AG09319 (cell line): ENCODE results near the gene PTGFR.

Source experiments
- DNase-seq: peaks from one replicate; pipeline ENCODE4 v3.0.0-alpha.2; 2010; ENCODE audit warnings: low read depth; ENCODE audit errors: extremely low read depth
- TF ChIP-seq, protein P1 (sequence below): IDR thresholded peaks from 2 replicates; pipeline ENCODE4 v1.5.1; 2011; ENCODE audit warnings: low read depth, mild to moderate bottlenecking, inconsistent platforms, low read length, moderate library complexity

PTGFR gene

DNA sequence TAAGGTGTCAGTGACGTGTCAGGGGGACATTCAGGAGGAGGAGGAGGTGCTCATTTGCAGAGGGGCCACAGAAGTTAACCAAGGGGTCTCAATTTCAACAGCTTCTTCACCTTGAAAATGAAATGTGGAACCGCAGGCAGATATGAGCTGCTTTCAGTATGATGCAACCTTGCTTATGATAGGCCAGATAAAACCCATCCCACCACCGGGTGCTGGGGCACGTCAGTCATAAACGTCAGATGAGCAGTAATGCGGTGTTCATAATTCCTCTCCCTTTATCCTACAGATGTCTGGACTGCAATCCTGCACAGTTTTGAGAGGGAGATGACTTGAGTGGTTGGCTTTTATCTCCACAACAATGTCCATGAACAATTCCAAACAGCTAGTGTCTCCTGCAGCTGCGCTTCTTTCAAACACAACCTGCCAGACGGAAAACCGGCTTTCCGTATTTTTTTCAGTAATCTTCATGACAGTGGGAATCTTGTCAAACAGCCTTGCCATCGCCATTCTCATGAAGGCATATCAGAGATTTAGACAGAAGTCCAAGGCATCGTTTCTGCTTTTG is 1.7 kb downstream of the PTGFR start:
- TF ChIP-seq, protein P1, sequence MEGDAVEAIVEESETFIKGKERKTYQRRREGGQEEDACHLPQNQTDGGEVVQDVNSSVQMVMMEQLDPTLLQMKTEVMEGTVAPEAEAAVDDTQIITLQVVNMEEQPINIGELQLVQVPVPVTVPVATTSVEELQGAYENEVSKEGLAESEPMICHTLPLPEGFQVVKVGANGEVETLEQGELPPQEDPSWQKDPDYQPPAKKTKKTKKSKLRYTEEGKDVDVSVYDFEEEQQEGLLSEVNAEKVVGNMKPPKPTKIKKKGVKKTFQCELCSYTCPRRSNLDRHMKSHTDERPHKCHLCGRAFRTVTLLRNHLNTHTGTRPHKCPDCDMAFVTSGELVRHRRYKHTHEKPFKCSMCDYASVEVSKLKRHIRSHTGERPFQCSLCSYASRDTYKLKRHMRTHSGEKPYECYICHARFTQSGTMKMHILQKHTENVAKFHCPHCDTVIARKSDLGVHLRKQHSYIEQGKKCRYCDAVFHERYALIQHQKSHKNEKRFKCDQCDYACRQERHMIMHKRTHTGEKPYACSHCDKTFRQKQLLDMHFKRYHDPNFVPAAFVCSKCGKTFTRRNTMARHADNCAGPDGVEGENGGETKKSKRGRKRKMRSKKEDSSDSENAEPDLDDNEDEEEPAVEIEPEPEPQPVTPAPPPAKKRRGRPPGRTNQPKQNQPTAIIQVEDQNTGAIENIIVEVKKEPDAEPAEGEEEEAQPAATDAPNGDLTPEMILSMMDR: no peak
- DNase-seq: no peak

DNA sequence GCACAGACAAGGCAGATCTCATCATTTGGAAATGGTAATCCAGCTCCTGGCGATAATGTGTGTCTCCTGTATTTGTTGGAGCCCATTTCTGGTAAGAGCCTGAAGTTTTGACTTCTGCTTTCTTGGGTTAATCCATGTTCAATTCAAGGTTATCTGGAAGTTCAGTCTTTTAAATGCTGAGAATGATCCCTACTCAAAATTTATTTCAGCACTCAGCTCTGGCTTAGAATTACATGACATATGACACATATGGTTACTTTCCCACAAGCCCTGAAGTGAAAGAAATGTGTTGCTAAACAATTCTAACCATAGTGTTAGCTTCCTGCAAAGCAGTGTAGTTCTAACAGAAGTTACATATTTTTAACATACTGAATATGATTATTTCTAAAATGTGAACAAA is 2.7 kb downstream of the PTGFR start:
- DNase-seq: no peak
- TF ChIP-seq, protein P1: no peak

DNA sequence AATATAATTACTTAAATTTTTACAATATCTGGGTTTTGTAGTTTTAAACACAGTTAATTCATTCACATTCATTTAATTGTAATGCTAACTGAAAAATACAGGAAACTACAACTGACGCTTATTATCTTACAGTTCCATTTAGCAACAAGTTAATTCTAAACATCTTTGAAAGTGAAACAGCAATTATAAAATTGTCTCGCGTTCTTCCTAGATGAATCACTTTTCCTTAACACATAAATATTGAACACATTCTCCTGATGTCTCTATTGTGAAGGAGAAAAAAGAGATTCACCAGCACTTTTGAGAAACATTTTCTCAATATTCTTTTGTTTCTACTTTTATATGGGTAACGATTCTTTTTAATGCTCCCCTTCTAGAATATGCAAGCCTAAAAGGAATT is 6.4 kb downstream of the PTGFR start:
- DNase-seq: no peak
- TF ChIP-seq, protein P1: no peak

DNA sequence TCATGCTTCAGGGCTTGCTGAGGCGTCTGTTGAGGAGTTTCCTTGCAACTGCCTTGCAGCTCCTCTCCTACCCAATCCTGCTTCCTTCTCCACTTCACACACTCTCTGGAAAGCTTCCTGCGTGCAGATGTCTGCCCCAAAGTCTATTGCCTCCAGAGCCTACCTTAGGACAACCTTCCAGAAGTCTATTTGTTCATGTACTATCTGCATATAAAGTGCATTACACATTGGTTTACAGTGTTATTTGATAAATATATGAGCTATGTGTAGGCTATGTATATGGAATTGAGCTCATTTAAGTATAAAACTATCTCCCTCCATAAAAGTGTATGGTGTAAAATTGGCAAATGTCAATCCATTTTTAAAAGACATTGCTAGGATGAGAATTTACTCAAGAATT is 9.8 kb downstream of the PTGFR start:
- DNase-seq: no peak
- TF ChIP-seq, protein P1: no peak

DNA sequence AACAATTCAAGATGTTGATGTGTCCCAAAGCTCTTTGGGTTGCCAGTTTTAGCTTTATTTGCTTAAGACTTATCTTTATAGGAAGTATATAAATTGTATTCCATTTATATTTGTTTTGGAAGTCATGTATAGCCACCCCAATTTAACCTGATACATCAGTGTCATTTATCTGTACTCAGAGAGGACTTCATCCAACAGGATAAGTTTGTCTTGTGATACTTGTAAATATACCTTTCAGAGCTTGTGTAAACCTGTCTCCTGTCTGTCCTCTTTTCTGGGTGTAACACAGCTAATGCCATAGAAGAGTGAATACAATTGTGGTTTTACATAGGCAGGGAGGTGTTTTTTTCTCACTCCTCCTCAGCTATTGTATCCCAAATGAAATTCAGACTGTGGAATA is 10.4 kb downstream of the PTGFR start:
- TF ChIP-seq, protein P1: no peak
- no peak for DNase-seq

DNA sequence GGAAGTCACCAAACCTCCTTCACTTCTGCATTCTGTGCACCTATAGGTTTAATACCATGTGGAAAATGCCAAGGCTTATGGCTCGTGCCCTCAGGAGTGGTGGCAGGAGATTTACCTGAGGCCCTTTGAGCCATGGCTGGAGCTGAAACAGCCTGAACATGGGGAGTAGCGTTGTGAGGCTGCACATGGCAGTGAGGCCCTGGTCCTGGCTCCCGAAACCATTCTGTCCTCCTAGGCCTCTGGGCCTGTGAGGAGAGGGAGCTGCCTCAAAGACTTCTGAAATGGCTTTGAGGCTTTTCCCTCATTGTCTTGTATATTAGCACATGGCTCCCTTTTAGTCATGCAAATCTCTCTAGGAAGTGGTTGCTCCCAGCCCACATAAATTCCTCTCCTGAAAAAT is 20.6 kb downstream of the PTGFR start:
- TF ChIP-seq, protein P1: no peak
- DNase-seq: no peak

DNA sequence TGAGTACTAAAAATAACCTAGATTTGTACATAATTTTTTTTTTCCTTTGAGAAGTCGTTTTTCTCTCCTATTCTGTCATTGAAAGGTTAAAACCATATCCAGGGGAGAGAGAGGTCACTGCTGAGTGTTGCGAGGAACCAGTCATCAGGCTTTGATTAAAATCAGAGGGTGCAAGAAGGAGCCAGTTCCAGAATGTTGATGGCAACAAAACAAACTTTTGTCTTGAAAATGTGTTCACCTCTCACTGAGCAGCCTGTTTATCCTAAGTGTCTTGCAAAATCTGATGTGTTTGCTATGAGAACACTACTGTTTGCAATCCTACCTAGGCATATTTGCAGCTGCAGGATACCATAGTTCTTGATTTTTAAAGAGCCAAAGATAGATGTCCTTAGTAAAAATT is 25.9 kb downstream of the PTGFR start:
- TF ChIP-seq, protein P1: no peak
- no peak for DNase-seq
